A673 (cell line): ENCODE results near the gene SP100. TPM values are rescaled to one million over a fixed set of nuclear protein-coding genes. Genes with fewer than 3 reads are reported as not detected.

Source experiments
- BruUV-seq: library from RNA; stranded (reverse); fragments of 400-500 nt; replicated peaks from 2 replicates; lab custom pipeline; 2021; lab: Mats Ljungman, UMichigan
- CTCF ChIA-PET: fragments of 300-600 bp; sonication (Branson Sonifier 250); formaldehyde crosslinking; loops from one replicate; lab custom pipeline; 2022; ENCODE audit warnings: antibody characterized with exemption; lab: Charles Lee
- POLR2A ChIA-PET: fragments of 300-600 bp; sonication (Branson Sonifier 250); formaldehyde crosslinking; loops from one replicate; lab custom pipeline; 2022; ENCODE audit warnings: antibody characterized with exemption; ENCODE audit not compliant: low non-redundant PET; lab: Charles Lee
- DNase-seq: peaks from one replicate; pipeline ENCODE4 v3.0.0-alpha.2; 2015; ENCODE audit warnings: low spot score
- H3K27ac ChIP-seq: fragments of 200-600 bp; sonication (generic); 2 replicates; pipeline ENCODE4 v1.5.1; 2016; ENCODE audit warnings: mixed run types, low read depth, mild to moderate bottlenecking, mixed read lengths, antibody characterized with exemption, low read length; ENCODE audit not compliant: poor library complexity, severe bottlenecking
- H3K27me3 ChIP-seq: fragments of 200-600 bp; sonication (generic); replicated peaks from 2 replicates; pipeline ENCODE4 v1.6.1; 2017; ENCODE audit warnings: mixed run types, low read depth, mild to moderate bottlenecking, mixed read lengths, antibody characterized with exemption, low read length; ENCODE audit not compliant: insufficient read depth, poor library complexity
- H3K36me3 ChIP-seq: fragments of 200-600 bp; sonication (generic); 2 replicates; pipeline ENCODE4 v1.6.1; 2016; ENCODE audit warnings: mixed run types, mild to moderate bottlenecking, mixed read lengths, antibody characterized with exemption, low read length; ENCODE audit not compliant: insufficient read depth, poor library complexity, severe bottlenecking
- H3K4me1 ChIP-seq: fragments of 200-600 bp; sonication (generic); 2 replicates; pipeline ENCODE4 v1.6.1; 2017; ENCODE audit warnings: mixed run types, mild to moderate bottlenecking, mixed read lengths, antibody characterized with exemption, low read length; ENCODE audit not compliant: insufficient read depth, poor library complexity, severe bottlenecking
- H3K4me3 ChIP-seq: fragments of 200-600 bp; sonication (generic); 2 replicates; pipeline ENCODE4 v1.5.1; 2016; ENCODE audit warnings: low read depth, mixed run types, mild to moderate bottlenecking, mixed read lengths, low read length; ENCODE audit not compliant: poor library complexity, severe bottlenecking
- H3K9me3 ChIP-seq: fragments of 200-600 bp; sonication (generic); 2 replicates; pipeline ENCODE4 v1.6.1; 2016; ENCODE audit warnings: mixed run types, low read depth, mild to moderate bottlenecking, mixed read lengths, antibody characterized with exemption, low read length; ENCODE audit not compliant: poor library complexity, severe bottlenecking
- CTCF ChIP-seq: fragments of 300-800, 200-600 bp; sonication (generic); conservative IDR thresholded peaks from 2 replicates; pipeline ENCODE4 v1.5.1; 2017; ENCODE audit warnings: low read depth, mild to moderate bottlenecking, antibody characterized with exemption, low read length, moderate library complexity, mixed read lengths
- EZH2 ChIP-seq: fragments of 200-600 bp; sonication (generic); IDR thresholded peaks from 2 replicates; pipeline ENCODE4 v1.6.1; 2017; ENCODE audit warnings: borderline replicate concordance, low read depth, mild to moderate bottlenecking, mixed read lengths, antibody characterized with exemption, low read length; ENCODE audit not compliant: poor library complexity, severe bottlenecking
- intact Hi-C: fragments of 100-400 bp; cut with micrococcal nuclease; formaldehyde crosslinking; loops from one replicate; pipeline ENCODE4 v1.10.0; 2022; ENCODE audit not compliant: unreplicated experiment
- total RNA-seq: library from RNA; stranded (reverse); gene quantifications from 2 replicates; pipeline ENCODE4 v1.2.3, GENCODE V29; 2021

The SP100 gene
- total RNA-seq, 1 experiment from 2014 or later, result 2.9 TPM

- H3K4me1 ChIP-seq, result no peaks in the 10 kb centered on the region
- POLR2A ChIA-PET, result interaction anchor here (0.6 kb wide), 1 partner anchor 1576 kb away, joined by 14 read pairs; no protein-coding TSS in a partner anchor
- DNase-seq, result no peak
- intact Hi-C loops, result no loop called here
- H3K27ac ChIP-seq, result no peak overlapping the region
- BruUV-seq, result no TSS peak
- no peak for TF ChIP-seq EZH2
- no peak for TF ChIP-seq CTCF
- peaks cover 7% of the 10 kb centered on the region for H3K9me3 ChIP-seq
- H3K27me3 ChIP-seq, result no peaks in the 10 kb centered on the region
- H3K36me3 ChIP-seq, result no peaks in the 10 kb centered on the region
- no peak overlapping the region for H3K4me3 ChIP-seq
- CTCF ChIA-PET, result no interaction called here
These were observed 13.5 kb downstream of the SP100 start for GRCh38 chr2:230429513-230429912.

GRCh38 chr2:230430957-230431910 is 15.2 kb downstream of the SP100 start:
- no peak for TF ChIP-seq EZH2
- no peak for TF ChIP-seq CTCF
- no peak overlapping the region for H3K4me3 ChIP-seq
- no peaks in the 10 kb centered on the region for H3K27me3 ChIP-seq
- H3K27ac ChIP-seq, result no peak overlapping the region
- intact Hi-C loops, result no loop called here
- POLR2A ChIA-PET, result interaction anchor here (0.6 kb wide), 1 partner anchor 787 kb away, joined by 15 read pairs; no protein-coding TSS in a partner anchor
- DNase-seq, result no peak
- no TSS peak for BruUV-seq
- H3K36me3 ChIP-seq, result no peaks in the 10 kb centered on the region
- no peaks in the 10 kb centered on the region for H3K4me1 ChIP-seq
- CTCF ChIA-PET, result no interaction called here
- H3K9me3 ChIP-seq, result peaks cover 7% of the 10 kb centered on the region

- Histone ChIP-seq H3K27ac (no peak overlapping the region), H3K27me3 (no peaks in the 10 kb centered on the region), H3K9me3 (no peaks in the 10 kb centered on the region), H3K4me1 (no peaks in the 10 kb centered on the region), H3K4me3 (no peak overlapping the region), H3K36me3 (no peaks in the 10 kb centered on the region)
- CTCF ChIA-PET, result no interaction called here
- intact Hi-C loops, result no loop called here
- DNase-seq, result no peak
- BruUV-seq, result no TSS peak
- POLR2A ChIA-PET, result no interaction called here
- TF ChIP-seq EZH2, result no peak
- TF ChIP-seq CTCF, result no peak
These were observed 18.8 kb downstream of the SP100 start for GRCh38 chr2:230434677-230435324.
